GM21825 (cell line): Measurements from ENCODE around the gene LAMA4.

Experiments
- ATAC-seq: cut with Tn5 transposase; IDR thresholded peaks from one replicate; pipeline ENCODE4 v1.9.1; 2021; ENCODE audit warnings: mild to moderate bottlenecking, moderate library complexity; ENCODE audit not compliant: unreplicated experiment

Gene LAMA4

GRCh38 chr6:112241820-112242429 lies 12.4 kb downstream of the LAMA4 start:
- no peak for ATAC-seq

GRCh38 chr6:112237595-112237994 lies 16.8 kb downstream of the LAMA4 start:
- no peak for ATAC-seq

GRCh38 chr6:112237066-112237465 lies 17.3 kb downstream of the LAMA4 start:
- no peak for ATAC-seq

DNA sequence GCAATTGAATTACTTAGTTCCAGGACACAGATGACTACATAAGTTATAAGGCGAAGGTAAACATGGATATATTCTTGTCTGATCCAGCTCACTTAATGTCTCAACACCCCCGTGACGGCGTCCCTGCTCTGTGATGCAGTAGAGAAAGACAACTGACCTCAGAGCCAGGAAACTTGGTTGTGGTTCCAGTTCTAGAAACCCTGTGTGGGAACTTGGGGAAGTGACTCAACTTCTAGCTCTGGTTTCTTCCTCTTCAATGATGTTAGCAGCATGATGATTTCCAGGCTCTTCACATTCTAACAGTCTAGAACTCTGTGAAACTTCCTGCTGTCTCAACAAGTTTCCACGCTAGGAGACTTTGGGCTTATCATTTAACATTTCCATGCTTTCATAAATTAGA lies 18.4 kb downstream of the LAMA4 start:
- no peak for ATAC-seq

DNA sequence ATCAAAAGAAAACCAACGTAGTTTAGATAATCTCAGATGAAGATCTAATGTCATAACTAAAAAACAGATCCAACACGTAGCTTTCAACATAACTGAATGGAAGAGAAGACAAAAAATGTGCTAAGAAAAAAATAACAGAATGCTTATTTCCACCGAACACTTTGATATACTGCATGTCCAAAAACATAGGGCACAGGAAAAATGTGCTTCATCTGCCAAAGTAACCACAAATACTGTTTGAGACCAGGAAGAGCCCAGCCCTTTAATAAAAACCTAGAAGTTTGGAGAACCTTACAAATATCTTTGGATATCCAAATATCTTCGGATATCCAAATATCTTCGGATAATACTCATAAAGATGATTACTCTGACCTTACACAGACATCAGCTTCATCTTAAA lies 19.8 kb downstream of the LAMA4 start:
- ATAC-seq, result no peak

DNA sequence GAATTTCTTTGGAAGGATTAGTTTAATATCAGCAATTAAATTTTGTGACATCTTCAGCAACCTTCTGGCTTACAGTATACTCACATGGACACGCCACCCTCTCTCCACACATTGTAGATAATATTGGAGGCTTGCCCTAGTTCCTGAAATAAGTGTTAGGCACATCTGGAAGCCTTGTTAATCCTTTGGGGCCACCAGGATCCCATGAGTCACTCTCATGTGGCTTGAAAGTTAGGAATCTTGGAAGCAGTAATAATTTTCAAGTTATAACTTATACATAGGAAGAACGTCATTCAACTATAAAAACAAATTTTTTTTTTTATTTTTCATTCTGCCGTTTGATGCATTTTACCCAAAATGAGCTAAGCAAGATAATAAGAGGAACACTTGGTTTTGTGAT lies 20.5 kb downstream of the LAMA4 start:
- no peak for ATAC-seq

GRCh38 chr6:112232845-112233256 lies 21.5 kb downstream of the LAMA4 start:
- no peak for ATAC-seq

DNA sequence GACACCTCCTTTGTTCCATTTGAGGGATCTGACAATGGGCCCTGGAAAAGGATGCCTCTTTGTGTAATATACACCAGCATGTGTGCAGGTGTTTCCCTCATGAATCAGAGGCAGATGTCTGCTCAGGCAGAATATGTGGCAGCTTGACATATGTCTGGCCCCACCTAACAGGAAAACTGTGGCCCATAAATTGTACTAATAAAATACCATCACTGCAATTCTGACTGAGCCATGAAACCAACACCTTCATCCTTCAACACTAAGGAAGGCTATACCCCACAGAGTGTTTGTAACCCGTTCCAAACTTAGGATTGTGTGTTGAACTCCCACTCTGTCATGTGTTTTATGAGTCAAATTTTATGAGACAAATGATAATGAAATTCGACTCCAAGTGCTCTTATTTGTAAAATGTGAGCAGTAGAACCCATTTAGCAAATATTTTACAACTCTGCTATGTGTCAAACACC lies 22.7 kb downstream of the LAMA4 start:
- ATAC-seq, result no peak

DNA sequence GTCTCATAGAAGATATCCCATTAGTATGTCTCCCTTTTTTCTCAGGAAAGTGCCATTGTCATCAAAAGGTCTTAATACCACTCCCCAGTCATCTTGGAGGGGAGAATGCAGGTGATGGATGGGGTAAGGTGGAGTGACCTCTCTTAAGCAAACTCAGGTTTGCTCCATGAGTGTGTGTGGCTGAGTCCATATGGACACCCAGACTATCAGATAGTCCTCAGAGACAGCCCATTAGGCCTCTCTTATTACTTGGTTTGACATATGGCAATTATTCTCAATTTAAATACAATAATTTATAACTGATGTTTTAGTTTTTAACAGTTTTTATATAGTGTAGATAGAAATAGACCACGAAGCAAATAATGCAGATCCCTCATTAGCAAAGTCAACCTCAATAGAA lies 23.2 kb downstream of the LAMA4 start:
- no peak for ATAC-seq

GRCh38 chr6:112228480-112229332 lies 25.7 kb downstream of the LAMA4 start:
- no peak for ATAC-seq

- ATAC-seq, result no peak
Measured at GRCh38 chr6:112227992-112228391, 26.4 kb downstream of the LAMA4 start.

DNA sequence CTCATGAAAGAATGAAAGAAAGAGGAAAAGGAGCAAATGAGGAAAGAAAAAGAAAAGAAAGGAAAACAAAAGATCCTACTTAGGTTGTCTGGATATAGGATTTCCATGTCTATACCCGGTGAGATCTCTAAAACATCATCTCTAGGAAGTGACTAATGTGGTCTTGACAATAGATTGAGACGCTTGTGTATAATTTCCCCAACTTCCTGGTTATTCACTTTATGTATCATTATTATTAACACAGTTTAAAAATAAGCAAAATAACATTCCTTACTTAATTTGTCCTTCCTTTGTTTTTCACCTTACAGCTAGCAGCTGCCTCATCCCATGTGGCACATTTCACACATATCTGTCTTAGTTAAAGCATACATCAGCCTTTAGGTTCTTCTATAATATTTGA lies 27.0 kb downstream of the LAMA4 start:
- no peak for ATAC-seq

DNA sequence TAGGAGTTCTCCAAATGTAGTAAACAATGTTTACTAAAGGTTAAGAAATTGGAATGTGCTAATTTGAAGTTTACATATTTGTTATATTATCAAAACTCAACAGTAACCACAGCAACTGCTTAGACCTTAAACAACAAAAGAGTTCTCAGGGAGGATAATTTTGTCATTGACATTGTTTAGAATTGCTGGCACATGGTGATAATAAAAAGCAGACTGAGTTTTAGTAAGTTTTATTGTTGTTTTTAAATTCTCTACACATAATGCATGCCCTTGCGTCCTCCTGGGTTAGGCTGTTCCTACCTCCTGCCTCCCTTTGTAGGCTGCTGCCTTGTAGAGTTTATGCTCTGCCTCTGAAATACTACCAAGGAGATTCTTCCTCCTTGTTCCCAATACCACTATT lies 28.7 kb downstream of the LAMA4 start:
- no peak for ATAC-seq

DNA sequence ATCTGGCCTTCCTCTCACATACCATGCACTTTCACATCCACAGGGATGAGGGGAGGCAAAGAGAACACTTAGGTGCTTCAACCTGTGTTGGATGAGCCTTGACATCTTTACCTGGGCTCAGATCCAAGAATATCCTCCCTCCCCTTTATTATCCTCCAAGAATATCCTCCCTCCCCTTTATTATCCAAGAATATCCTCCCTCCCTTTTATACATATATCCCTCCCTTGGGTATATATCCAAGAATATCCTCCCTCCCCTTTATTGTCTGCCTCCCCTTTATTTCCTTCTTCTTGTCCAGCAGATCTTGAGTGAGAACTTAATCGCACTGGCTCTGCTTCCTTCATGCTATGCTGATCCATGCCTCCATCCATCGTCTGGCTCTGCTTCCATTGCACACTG lies 30.3 kb downstream of the LAMA4 start:
- ATAC-seq, result no peak

DNA sequence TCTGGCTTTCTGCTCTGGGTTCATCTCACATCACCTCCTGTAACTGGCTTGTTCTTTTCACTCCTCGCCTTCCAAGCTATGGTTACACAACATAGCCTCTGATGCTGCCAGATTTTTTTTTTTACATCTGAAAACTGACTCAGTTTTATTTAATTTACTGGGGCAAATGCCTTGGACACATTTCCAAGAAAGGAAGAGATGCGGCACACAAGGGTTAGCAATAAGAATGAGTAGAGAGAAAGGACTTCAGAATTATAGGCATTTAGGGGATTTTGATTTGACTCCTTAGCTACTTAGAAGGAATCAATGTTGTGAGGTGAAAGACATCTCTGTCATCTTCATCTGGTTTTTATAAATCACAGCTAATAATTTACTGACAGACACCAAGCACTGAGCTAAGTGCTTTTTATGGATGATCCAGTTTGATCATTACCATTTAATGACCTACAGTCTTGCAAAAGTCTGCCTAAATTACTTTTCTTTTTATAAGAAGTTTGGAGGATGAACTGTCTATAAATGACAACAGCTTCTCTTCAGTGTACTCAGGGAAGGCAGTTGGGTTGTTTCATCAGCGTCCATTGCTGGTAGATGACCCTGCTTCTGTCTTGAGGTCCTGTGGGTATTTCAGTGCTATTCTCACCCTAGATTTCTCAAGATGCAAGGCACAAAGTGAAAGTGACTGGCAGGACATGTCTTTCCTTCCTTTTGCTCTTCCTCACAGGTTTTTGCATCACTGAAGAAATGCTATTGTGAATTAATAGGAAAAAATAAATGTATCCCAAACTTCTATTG lies 31.1 kb downstream of the LAMA4 start:
- no peak for ATAC-seq

- no peak for ATAC-seq
Measured at GRCh38 chr6:112221981-112222852, 32.1 kb downstream of the LAMA4 start.

DNA sequence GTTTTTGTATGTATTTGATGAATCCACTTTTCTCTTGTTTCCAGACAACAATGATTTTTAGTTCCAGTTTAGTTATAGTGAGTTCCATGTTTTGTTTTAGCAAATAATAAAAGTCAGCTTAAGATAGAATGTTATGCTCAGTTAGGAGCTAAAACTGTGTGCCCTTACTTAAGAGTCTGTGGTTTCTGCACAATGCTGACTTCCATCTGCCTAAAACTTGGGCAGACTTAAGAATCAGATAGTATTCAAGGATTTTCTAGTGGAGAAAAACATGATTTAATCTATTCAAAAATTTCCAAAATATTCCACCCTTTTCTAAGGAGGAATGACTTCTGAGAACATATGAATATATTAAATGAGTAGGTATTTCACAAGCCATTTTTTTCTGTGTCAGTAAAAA lies 32.8 kb downstream of the LAMA4 start:
- no peak for ATAC-seq

- no peak for ATAC-seq
Measured at GRCh38 chr6:112218563-112218962, 35.8 kb downstream of the LAMA4 start.

DNA sequence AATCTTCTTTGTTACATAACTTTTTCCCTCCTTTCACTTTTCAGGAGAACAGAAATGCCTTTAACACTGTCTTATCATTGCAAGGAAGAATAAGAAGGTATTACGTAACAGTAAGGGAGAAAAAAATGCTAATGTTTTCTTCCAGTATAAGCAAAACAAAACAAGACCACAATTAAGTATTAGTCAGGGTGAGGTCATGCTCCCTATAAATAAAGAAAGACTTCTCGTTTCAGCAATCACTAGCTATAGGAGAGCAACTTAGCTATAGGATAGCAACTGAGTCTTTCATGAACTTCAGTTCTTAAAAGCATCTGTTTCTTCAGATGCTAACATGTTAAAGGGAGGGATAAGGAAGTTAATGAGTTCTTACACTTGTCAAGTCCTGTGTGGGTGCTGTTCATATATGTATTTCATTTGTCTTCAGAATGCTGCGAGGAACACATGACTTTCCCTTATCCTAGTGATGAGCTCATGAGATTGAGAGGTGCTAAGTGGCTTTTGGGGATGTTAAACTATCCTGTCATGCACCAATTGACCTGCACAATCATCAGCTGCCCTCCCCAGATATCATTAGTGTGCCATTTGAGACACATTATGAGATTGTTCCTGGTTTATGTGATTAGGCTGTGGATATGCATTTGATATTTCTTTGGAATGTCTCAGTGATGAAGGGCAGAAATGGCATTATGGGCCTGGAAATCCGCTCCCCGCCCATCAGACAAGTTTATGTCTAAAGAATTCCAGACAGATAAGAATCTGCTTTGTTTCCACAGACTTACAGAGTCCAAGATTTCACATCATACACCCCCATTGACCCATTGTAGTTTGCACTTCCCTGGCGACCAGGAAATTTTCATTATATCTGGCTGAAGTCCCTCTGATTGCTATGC lies 37.5 kb downstream of the LAMA4 start:
- no peak for ATAC-seq
